Tibial nerve (tissue), 3 donors: ENCODE results near the gene SPATA31C1.
"Not testable (repeated sequence)": the region's sequence is repeated elsewhere in the genome, so short reads cannot be mapped to it uniquely, and the experiment has no call there.

Experiments used
- CTCF ChIP-seq, 5 experiments: fragments of 200-600 bp in 3 of 5; fragments of 450-650 bp in 2 of 5; sonication (generic) in 3 of 5; IDR thresholded peaks; one replicate each; pipeline ENCODE4 v1.5.1; 2016 to 2019; ENCODE audit warnings: antibody characterized with exemption in 5 of 5, mild to moderate bottlenecking in 3 of 5, moderate library complexity in 2 of 5
- POLR2A ChIP-seq, 2 donors: fragments of 450-650 bp; IDR thresholded peaks; one replicate each; pipeline ENCODE4 v1.6.1; 2017; ENCODE audit warnings: antibody characterized with exemption in 2 of 2, mild to moderate bottlenecking in 2 of 2, moderate library complexity in 2 of 2

- TF ChIP-seq CTCF, POLR2A (IDR thresholded peaks at IDR 0.05): not testable (repeated sequence)
Measured at GRCh38 chr9:87923012-87923411, 5.2 kb downstream of the SPATA31C1 start.
